ENCODE data around the gene ZNF44.

The ZNF44 gene

DNA sequence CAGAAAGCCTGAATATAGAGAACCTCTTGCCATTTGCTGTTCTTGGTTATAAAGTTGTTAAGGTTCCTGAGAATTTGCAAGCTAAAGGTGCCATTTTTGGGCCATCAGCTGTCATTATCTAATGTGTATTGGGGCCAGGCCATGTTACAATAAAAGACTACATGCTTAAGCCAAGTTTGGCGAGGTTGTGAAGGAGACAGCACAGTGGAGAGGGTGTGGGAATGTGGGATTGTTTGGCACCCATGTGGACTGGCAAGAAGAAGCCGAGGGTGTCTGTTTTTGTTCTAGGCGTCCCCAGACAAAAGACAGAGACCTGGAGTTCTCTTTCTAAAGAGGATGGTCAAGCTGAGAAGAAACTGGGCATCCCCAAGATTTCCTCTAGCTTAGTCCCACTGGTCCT, 64.7 kb downstream of the ZNF44 start:
- peaks cover 2% of the 10 kb centered on the region for H3K9me3 Mint-ChIP-seq
- H3K4me3 Mint-ChIP-seq: no peak overlapping the region
- no peaks in the 10 kb centered on the region for H3K27me3 Mint-ChIP-seq
- no peak for ATAC-seq
- H3K4me1 Mint-ChIP-seq: no peaks in the 10 kb centered on the region
- no peak overlapping the region for H3K27ac Mint-ChIP-seq
- H3K36me3 Mint-ChIP-seq: peaks cover 59% of the 10 kb centered on the region

GRCh38 chr19:12224676-12225075, 70.0 kb downstream of the ZNF44 start:
- no peak overlapping the region for H3K27ac Mint-ChIP-seq
- H3K4me1 Mint-ChIP-seq: no peaks in the 10 kb centered on the region
- ATAC-seq: no peak
- H3K4me3 Mint-ChIP-seq: no peak overlapping the region
- H3K9me3 Mint-ChIP-seq: no peaks in the 10 kb centered on the region
- no peaks in the 10 kb centered on the region for H3K27me3 Mint-ChIP-seq
- H3K36me3 Mint-ChIP-seq: peaks cover 45% of the 10 kb centered on the region

DNA sequence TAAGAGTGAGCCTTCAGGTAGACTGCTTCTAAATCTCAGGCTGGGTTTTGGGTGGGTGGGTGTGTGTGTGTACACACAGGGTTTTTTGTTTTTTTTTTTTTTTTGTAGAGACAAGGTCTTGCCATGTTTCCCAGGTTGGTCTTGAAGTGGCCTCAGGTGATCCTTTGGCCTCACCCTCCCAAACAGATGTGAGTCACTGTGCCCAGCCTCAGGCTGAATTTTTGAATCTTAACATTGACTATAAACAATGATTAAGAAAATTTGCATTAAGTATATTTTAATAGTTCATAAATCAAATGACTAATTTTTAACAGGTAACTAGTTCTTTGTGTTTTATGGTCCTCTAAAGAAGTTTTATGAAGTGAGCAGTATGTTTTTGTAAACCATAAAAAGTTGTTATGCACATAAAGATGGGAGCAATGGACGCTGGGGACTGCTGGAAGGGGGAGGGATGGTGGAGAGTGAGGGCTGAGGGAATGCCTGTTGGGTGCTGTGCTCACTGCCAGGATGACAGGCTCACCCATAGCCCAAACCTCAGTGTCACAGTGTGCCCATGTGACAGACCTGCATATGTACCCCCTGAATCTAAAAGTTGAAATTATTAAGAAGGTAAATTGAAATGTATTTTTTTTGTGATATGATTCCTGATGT, 71.6 kb downstream of the ZNF44 start:
- Mint-ChIP-seq H3K4me1 (no peaks in the 10 kb centered on the region), H3K27me3 (no peaks in the 10 kb centered on the region)

More for the DNA sequence above, 71.6 kb downstream of the ZNF44 start:
- Mint-ChIP-seq H3K9me3 (peaks cover 5% of the 10 kb centered on the region), H3K27ac (no peak overlapping the region), H3K36me3 (peaks cover 48% of the 10 kb centered on the region), H3K4me3 (no peak overlapping the region)
- no peak for ATAC-seq
